SK-N-DZ (cell line): Measurements from ENCODE around the gene RFPL3.
A peak's percentile ranks its signal among the peaks of the same experiment; 100 is the strongest.
"Not testable (repeated sequence)": the region's sequence is repeated elsewhere in the genome, so short reads cannot be mapped to it uniquely, and the experiment has no call there.

Experiments
- DNase-seq: peaks from one replicate; pipeline ENCODE4 v3.0.0-alpha.2; 2015; ENCODE audit warnings: low spot score

The RFPL3 gene

GRCh38 chr22:32353292-32353691, 4.4 kb upstream of the RFPL3 start:
- DNase-seq = no peak

- no peak for DNase-seq
Observed at GRCh38 chr22:32353840-32354239, 3.8 kb upstream of the RFPL3 start.

GRCh38 chr22:32354360-32355351, 3.0 kb upstream of the RFPL3 start:
- DNase-seq = no peak

GRCh38 chr22:32355760-32356159, 1.9 kb upstream of the RFPL3 start:
- no peak for DNase-seq

GRCh38 chr22:32360096-32360495, 2.4 kb downstream of the RFPL3 start:
- DNase-seq = not testable (repeated sequence)

- DNase-seq = no peak
Observed at GRCh38 chr22:32361257-32361656, 3.6 kb downstream of the RFPL3 start.

GRCh38 chr22:32364210-32364609, 6.5 kb downstream of the RFPL3 start:
- DNase-seq = no peak

- DNase-seq = no peak
Observed at GRCh38 chr22:32375678-32376450, 18.2 kb downstream of the RFPL3 start.

GRCh38 chr22:32376681-32377080, 19.0 kb downstream of the RFPL3 start:
- no peak for DNase-seq

GRCh38 chr22:32378707-32379272, 21.1 kb downstream of the RFPL3 start:
- peak; percentile 44 for DNase-seq

- DNase-seq = no peak
Observed at GRCh38 chr22:32380991-32381390, 23.3 kb downstream of the RFPL3 start.

- DNase-seq = no peak
Observed at GRCh38 chr22:32385681-32386080, 28.0 kb downstream of the RFPL3 start.

- DNase-seq = no peak
Observed at GRCh38 chr22:32389685-32390084, 32.0 kb downstream of the RFPL3 start.

GRCh38 chr22:32395107-32395506, 37.4 kb downstream of the RFPL3 start:
- no peak for DNase-seq

GRCh38 chr22:32396255-32396654, 38.6 kb downstream of the RFPL3 start:
- no peak for DNase-seq

- no peak for DNase-seq
Observed at GRCh38 chr22:32396746-32397145, 39.1 kb downstream of the RFPL3 start.

GRCh38 chr22:32401486-32401885, 43.8 kb downstream of the RFPL3 start:
- no peak for DNase-seq

- no peak for DNase-seq
Observed at GRCh38 chr22:32404021-32404420, 46.4 kb downstream of the RFPL3 start.

- DNase-seq = no peak
Observed at GRCh38 chr22:32407312-32407711, 49.6 kb downstream of the RFPL3 start.

GRCh38 chr22:32407936-32408335, 50.3 kb downstream of the RFPL3 start:
- DNase-seq = no peak

GRCh38 chr22:32409977-32410376, 52.3 kb downstream of the RFPL3 start:
- DNase-seq = no peak

- no peak for DNase-seq
Observed at GRCh38 chr22:32410459-32410858, 52.8 kb downstream of the RFPL3 start.
